Measurements from ENCODE around the gene MRGPRX4. TPM values are rescaled to one million over a fixed set of nuclear protein-coding genes. Genes with fewer than 3 reads are reported as not detected.
"Not testable (repeated sequence)": the region's sequence is repeated elsewhere in the genome, so short reads cannot be mapped to it uniquely, and the experiment has no call there.

MRGPRX4 gene
- polyA plus RNA-seq (ENCODE audit: insufficient read length in 3 of 3) = not detected
- long read RNA-seq, donor 1 = 0 reads
- long read RNA-seq, donor 2 = 0 reads
- long read RNA-seq, donor 3 = 0 reads
- long read RNA-seq, donor 4 = 0 reads
- long read RNA-seq, donor 5 = 0 reads
- long read RNA-seq, donor 6 = 0 reads
- long read RNA-seq, donor 7 = 0 reads
- long read RNA-seq, donor 8, partial matches to known transcripts = 0 of 1 reads
- long read RNA-seq, donor 8, other reads (novel, unspliced or antisense) = 0 of 1 reads
- long read RNA-seq, donor 9 = 0 reads
- long read RNA-seq, donor 10 = 0 reads
- long read RNA-seq, donor 11 = 0 reads
- long read RNA-seq, donor 12 = 0 reads
- long read RNA-seq, donor 13 = 0 reads
- long read RNA-seq, donor 14 = 0 reads
- long read RNA-seq, donor 15 = 0 reads
- long read RNA-seq, donor 16 = 0 reads

- no peak for DNase-seq
Observed at GRCh38 chr11:18172666-18173065, at the start of gene MRGPRX4. Gene MRGPRX4, plus strand, starts transcription at chr11:18172837. Its CDS starts 420 bp downstream, at chr11:18173257.

- not testable (repeated sequence) for DNase-seq
Observed at GRCh38 chr11:18131115-18131514, 41.5 kb upstream of the MRGPRX4 start.

- DNase-seq = no peak
Observed at GRCh38 chr11:18132341-18132740, 40.3 kb upstream of the MRGPRX4 start, which contains the start of gene MRGPRX3. Gene MRGPRX3, plus strand, starts transcription at chr11:18132571. Its CDS starts 4,632 bp downstream, at chr11:18137203.

GRCh38 chr11:18135308-18135707 lies 37.3 kb upstream of the MRGPRX4 start:
- DNase-seq = no peak

DNA sequence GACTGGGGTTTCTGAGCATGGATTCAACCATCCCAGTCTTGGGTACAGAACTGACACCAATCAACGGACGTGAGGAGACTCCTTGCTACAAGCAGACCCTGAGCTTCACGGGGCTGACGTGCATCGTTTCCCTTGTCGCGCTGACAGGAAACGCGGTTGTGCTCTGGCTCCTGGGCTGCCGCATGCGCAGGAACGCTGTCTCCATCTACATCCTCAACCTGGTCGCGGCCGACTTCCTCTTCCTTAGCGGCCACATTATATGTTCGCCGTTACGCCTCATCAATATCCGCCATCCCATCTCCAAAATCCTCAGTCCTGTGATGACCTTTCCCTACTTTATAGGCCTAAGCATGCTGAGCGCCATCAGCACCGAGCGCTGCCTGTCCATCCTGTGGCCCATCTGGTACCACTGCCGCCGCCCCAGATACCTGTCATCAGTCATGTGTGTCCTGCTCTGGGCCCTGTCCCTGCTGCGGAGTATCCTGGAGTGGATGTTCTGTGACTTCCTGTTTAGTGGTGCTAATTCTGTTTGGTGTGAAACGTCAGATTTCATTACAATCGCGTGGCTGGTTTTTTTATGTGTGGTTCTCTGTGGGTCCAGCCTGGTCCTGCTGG lies 35.3 kb upstream of the MRGPRX4 start:
- no peak for DNase-seq

- no peak for DNase-seq
Observed at GRCh38 chr11:18140145-18140544, 32.5 kb upstream of the MRGPRX4 start.

- no peak for DNase-seq
Observed at GRCh38 chr11:18144243-18144642, 28.4 kb upstream of the MRGPRX4 start.

GRCh38 chr11:18145025-18145424 lies 27.6 kb upstream of the MRGPRX4 start:
- no peak for DNase-seq

DNA sequence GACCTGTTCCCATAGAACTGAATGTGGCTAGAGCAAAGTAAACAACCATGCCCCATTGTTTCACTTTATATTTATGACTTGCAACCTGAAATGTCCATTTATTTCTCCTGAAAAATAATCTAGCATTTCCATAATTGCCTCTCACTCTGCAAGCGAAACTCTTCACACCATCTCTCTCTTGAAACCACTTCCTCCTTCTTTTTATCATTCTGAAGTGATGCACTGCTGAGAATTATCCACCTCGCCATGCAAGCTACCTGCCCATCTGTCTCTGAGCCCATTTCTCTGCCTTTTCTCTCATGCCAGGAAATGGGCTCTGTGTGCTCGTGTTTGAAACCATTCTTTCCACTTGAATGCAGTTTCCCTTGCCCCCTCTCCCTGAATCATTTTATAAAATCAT lies 26.8 kb upstream of the MRGPRX4 start:
- no peak for DNase-seq

DNA sequence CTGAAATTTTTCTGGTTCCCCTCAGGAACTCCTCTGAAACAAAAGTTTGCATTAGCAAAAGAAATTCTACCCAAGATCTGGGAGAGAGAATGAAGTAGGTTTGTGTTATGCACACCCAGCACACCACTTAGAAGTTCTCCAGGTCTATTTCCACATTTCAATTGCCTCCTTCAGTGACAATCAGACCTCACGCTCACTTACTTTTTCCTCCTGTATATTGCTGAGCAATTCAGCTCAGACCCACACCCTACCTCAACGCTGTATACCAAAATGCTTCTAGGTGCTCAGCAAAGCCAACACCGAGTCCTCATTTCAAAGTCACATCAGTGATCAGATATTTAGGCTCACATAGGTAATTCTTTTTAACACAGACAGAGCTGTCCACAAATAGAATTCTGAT lies 21.1 kb upstream of the MRGPRX4 start:
- DNase-seq = no peak

DNA sequence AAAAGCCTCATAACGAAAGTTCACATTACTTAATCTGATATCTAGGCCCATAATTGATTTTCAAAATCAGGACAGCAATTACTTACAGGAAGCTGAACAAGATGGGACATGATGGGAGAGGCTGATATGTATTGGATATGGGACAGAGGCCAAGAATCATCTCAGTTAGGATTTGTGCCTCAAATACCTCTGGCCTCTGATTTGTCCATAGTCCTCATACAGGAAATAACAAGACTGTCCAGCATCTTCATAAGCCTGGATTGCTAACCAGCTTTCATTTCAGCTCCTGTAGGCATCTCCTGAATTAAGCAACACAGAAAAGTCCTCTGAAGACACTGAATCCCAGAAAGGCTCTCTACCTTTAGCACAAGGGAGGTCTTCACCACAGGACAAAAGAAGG lies 4.3 kb upstream of the MRGPRX4 start:
- no peak for DNase-seq

GRCh38 chr11:18171377-18172000 lies 1.1 kb upstream of the MRGPRX4 start:
- DNase-seq = peak; percentile 1

- no peak for DNase-seq
Observed at GRCh38 chr11:18173225-18173866, 709 bp downstream of the MRGPRX4 start.

DNA sequence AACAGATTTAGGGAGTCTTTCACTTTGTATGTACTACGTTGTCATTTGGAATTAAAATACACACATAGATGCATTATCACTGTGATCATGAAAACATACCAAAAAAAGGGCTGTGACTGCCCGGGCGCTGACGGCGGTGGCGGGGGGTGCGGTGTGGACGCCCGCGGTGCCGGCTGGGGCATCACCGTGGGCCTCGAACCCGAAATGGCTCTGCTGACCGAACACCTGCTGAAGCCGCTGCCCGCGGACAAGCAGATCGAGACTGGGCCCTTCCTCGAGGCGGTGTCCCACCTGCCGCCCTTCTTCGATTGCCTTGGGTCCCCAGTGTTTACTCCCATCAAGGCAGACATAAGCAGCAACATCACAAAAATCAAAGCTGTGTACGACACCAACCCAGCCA lies 16.2 kb downstream of the MRGPRX4 start:
- DNase-seq = no peak

DNA sequence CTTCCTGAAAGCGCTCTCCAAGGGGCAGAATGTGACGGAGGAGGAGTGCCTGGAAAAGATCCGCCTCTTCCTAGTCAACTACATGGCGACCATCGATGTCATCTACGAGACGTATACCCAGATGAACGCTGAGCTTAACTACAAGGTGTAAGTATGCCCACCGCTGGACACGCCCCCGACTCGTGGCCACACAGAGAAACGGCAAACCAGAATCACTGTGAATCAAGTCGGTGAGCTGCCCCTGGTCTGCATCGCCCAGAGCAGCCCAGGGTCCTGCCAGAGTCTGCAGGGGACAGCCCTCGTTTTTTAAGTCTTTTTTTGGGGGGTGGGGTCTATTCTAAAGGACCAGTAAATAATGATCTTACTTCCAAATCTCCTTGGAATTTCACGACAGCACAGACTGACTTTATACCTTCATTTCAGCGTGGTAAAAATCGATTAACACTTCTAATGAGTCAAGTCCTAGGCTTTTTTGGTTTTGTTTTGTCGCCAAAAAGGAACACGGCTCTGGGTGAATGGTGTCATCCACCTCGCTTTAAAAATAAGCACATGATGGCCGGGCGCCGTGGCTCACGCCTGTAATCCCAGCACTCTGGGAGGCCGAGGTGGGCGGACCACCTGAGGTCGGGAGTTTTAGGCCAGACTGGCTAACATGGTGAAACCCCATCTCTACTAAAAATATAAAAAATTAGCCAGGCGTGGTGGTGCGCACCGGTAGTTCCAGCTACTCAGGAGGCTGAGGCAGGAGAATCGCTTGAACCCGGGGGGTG lies 17.0 kb downstream of the MRGPRX4 start:
- not testable (repeated sequence) for DNase-seq

DNA sequence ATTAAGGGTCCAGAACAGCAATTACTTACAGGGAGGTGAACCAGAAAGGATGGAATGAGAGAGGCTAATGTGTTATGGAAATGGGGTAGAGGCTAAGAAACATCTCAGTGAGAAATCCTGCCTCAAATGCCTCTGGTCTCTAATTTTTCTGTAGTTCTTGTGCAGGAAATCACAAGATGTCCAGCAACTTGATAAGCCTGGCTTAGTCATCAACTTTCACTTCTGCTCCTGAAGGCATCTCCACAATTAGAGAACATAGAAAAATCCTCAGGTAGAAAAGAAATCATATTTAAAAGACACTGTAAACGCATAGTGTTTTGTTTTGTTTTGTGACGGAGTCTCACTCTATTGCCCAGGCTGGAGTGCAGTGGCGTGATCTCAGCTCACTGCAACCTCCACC lies 18.7 kb downstream of the MRGPRX4 start:
- no peak for DNase-seq

GRCh38 chr11:18193010-18193409 lies 20.4 kb downstream of the MRGPRX4 start:
- DNase-seq = no peak

DNA sequence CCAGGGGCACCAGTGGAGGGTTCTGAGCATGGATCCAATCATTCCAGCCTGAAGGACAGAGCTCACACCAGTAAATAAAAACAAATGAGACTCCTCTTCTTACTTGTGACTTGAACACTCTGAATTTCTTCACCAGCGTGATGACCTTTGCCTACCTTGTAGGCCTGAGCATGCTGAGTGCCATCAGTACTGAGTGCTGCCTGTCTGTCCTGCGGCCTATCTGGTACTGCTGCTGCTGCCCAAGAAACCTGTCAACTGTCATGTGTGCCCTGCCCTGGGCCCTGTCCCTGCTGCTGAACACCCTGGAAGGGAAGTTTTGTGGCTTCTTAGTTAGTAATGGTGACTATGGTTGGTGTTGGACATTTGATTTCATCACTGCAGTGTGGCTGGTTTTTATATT lies 23.9 kb downstream of the MRGPRX4 start:
- DNase-seq = no peak

DNA sequence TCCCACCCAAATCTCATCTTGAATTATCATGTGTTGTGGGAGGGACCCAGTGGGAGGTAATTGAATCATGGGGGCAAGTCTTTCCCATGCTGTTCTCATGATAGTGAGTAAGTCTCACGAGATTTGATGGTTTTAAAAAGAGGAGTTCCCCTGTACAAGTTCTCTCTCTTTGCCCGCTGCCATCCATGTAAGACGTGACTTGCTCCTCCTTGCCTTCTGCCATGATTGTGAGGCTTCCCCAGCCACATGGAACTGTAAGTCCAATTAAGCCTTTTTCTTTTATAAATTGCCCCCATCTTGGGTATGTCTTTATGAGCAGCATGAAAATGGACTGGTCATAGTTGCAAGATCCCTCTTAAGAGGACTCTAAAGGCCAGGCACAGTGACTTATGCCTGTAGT lies 25.1 kb downstream of the MRGPRX4 start:
- not testable (repeated sequence) for DNase-seq

DNA sequence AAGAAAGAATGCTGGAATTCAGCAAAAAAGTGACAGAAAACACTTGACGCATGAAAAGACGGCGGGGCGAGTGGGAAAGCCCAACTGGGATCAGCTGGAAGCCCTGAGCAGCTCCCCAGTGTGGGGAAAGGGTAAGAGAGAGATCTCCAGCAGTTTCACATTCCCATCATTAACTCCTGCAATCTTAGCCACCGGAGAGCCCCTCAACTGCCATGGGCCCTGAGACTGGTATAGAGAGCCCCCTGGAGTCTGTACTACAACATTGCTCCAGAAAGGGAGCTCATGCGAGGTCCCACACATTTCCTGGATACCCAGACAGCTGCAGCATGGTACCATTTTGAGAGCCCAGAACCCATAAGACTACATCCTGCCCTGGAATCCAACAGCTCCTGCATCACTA lies 31.1 kb downstream of the MRGPRX4 start:
- DNase-seq = no peak

DNA sequence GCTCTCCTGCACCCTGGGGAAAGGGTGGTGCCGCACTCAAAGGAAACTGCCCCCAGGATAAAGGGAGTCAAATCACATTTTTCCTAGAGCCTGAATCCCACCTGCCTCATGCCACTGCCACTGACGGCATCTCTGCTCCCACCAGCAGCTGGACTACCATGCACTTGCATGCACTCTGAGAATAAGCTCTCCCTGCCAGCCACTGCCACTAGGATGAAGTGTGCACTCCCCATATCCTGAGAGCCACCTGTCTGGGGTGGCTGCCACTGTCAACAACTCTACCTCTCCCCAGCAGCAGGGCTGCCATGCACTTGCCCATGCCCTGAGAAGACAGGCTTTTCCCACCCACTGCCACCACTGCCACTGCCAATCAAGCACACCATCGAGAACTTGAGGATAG lies 31.6 kb downstream of the MRGPRX4 start:
- DNase-seq = no peak

DNA sequence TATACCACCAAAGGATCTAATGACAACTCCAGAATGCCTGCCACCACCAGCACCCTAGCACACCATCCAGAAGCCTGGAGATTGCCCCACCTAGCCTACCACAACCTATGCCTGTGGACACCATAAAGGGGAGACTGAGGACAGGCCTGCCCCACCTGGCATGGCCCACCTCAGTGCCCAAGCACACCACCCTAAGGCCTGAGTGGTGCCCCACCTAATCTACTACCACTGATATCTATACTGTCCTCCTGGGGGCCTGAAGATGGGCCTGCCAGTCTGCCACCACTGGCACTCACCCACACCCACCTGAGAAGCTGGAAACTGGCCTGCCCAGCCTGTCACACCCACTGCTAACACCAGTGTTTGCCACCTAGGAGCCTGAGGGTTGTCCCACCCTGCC lies 32.1 kb downstream of the MRGPRX4 start:
- no peak for DNase-seq
